ENCODE results near the gene STARD3.
"Not testable (repeated sequence)": the region's sequence is repeated elsewhere in the genome, so short reads cannot be mapped to it uniquely, and the experiment has no call there.

The STARD3 gene

GRCh38 chr17:39706921-39707337 is 70.0 kb downstream of the STARD3 start:
- H3K4me3 ChIP-seq (ENCODE audit: low read depth, low read length), result no peak overlapping the region

GRCh38 chr17:39709319-39709997 is 72.5 kb downstream of the STARD3 start:
- no peak overlapping the region for H3K4me3 ChIP-seq (ENCODE audit: low read depth, low read length)

GRCh38 chr17:39709998-39710964 is 73.3 kb downstream of the STARD3 start:
- no peak overlapping the region for H3K4me3 ChIP-seq (ENCODE audit: low read depth, low read length)

GRCh38 chr17:39711071-39711470 is 74.1 kb downstream of the STARD3 start:
- not testable (repeated sequence) for H3K4me3 ChIP-seq (ENCODE audit: low read depth, low read length)

GRCh38 chr17:39711851-39712250 is 74.9 kb downstream of the STARD3 start:
- no peak overlapping the region for H3K4me3 ChIP-seq (ENCODE audit: low read depth, low read length)
